WERI-Rb-1 (cell line): ENCODE data around the gene PPP1R12A.
"Not testable (repeated sequence)": the region's sequence is repeated elsewhere in the genome, so short reads cannot be mapped to it uniquely, and the experiment has no call there.

ENCODE experiments used
- DNase-seq: peaks from one replicate; pipeline ENCODE4 v3.0.0-alpha.2; 2020
- H3K27ac ChIP-seq: fragments of 250-450 bp; sonication (Bioruptor Pico); 2 replicates; pipeline ENCODE4 v1.5.1; 2020; ENCODE audit warnings: mild to moderate bottlenecking, moderate library complexity
- H3K27me3 ChIP-seq: fragments of 250-450 bp; sonication (Bioruptor Pico); 2 replicates; pipeline ENCODE4 v1.5.1; 2021; ENCODE audit warnings: mild to moderate bottlenecking, low read depth, moderate library complexity; ENCODE audit not compliant: insufficient read depth, severe bottlenecking
- H3K36me3 ChIP-seq: fragments of 250-450 bp; sonication (Bioruptor Pico); 2 replicates; pipeline ENCODE4 v1.5.1; 2020; ENCODE audit warnings: mild to moderate bottlenecking, moderate library complexity
- H3K4me3 ChIP-seq: 2 replicates; pipeline ENCODE4 v1.5.1; 2011; ENCODE audit warnings: low read depth, mild to moderate bottlenecking, control low read depth, low read length
- H3K9me3 ChIP-seq: fragments of 250-450 bp; sonication (Bioruptor Pico); 2 replicates; pipeline ENCODE4 v1.5.1; 2021; ENCODE audit warnings: mild to moderate bottlenecking, moderate library complexity; ENCODE audit not compliant: severe bottlenecking
- TF ChIP-seq, protein P1 (sequence below): IDR thresholded peaks from 2 replicates; pipeline ENCODE4 v1.5.1; 2011; ENCODE audit warnings: low read depth, mild to moderate bottlenecking, control low read depth, inconsistent platforms, low read length

Gene PPP1R12A

GRCh38 chr12:79885911-79886490 lies 48.9 kb downstream of the PPP1R12A start:
- no peak overlapping the region for H3K4me3 ChIP-seq
- no peaks in the 10 kb centered on the region for H3K27me3 ChIP-seq
- H3K36me3 ChIP-seq = no peaks in the 10 kb centered on the region
- H3K9me3 ChIP-seq = no peaks in the 10 kb centered on the region
- DNase-seq = no peak
- TF ChIP-seq, protein P1, sequence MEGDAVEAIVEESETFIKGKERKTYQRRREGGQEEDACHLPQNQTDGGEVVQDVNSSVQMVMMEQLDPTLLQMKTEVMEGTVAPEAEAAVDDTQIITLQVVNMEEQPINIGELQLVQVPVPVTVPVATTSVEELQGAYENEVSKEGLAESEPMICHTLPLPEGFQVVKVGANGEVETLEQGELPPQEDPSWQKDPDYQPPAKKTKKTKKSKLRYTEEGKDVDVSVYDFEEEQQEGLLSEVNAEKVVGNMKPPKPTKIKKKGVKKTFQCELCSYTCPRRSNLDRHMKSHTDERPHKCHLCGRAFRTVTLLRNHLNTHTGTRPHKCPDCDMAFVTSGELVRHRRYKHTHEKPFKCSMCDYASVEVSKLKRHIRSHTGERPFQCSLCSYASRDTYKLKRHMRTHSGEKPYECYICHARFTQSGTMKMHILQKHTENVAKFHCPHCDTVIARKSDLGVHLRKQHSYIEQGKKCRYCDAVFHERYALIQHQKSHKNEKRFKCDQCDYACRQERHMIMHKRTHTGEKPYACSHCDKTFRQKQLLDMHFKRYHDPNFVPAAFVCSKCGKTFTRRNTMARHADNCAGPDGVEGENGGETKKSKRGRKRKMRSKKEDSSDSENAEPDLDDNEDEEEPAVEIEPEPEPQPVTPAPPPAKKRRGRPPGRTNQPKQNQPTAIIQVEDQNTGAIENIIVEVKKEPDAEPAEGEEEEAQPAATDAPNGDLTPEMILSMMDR = no peak
- H3K27ac ChIP-seq = no peak overlapping the region

DNA sequence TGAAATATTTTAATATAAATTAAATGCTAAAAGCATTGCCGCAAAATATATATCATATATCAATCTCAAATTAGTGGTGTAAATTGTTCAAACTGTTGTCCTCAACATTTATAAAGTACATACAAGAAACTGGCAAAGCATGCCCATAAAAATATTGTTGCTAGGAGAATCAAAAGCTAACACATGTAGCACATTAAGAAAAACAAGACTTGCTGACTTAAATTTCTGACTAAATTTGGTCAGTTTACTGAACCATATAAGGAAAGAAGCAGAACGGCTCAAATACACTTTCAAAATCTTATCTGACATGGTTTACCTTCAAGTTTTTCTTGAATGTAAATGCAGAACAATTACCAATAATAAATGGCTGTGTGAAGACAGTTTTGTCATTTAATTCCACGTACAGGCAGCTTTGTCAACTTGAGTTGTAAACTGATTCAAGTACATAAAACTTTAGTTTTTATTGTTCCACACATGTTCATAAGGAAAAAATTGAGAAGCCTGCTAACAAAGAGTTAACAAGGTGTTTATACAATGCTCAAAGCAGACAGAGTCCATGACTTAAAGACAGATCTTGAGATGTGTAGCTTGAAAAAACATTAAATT lies 50.4 kb downstream of the PPP1R12A start:
- H3K4me3 ChIP-seq = no peak overlapping the region
- no peaks in the 10 kb centered on the region for H3K9me3 ChIP-seq
- H3K27me3 ChIP-seq = no peaks in the 10 kb centered on the region
- H3K27ac ChIP-seq = no peak overlapping the region
- H3K36me3 ChIP-seq = no peaks in the 10 kb centered on the region
- TF ChIP-seq, protein P1 = no peak
- DNase-seq = no peak

GRCh38 chr12:79883216-79883615 lies 51.7 kb downstream of the PPP1R12A start:
- Histone ChIP-seq H3K9me3 (no peaks in the 10 kb centered on the region), H3K27ac (no peak overlapping the region), H3K27me3 (no peaks in the 10 kb centered on the region), H3K36me3 (no peaks in the 10 kb centered on the region), H3K4me3 (no peak overlapping the region)
- TF ChIP-seq, protein P1 = no peak
- no peak for DNase-seq

GRCh38 chr12:79881351-79881750 lies 53.5 kb downstream of the PPP1R12A start:
- no peaks in the 10 kb centered on the region for H3K27me3 ChIP-seq
- TF ChIP-seq, protein P1 = no peak
- no peaks in the 10 kb centered on the region for H3K9me3 ChIP-seq
- H3K4me3 ChIP-seq = no peak overlapping the region
- DNase-seq = no peak
- no peaks in the 10 kb centered on the region for H3K36me3 ChIP-seq
- H3K27ac ChIP-seq = no peak overlapping the region

GRCh38 chr12:79878506-79878905 lies 56.4 kb downstream of the PPP1R12A start:
- not testable (repeated sequence) for DNase-seq

DNA sequence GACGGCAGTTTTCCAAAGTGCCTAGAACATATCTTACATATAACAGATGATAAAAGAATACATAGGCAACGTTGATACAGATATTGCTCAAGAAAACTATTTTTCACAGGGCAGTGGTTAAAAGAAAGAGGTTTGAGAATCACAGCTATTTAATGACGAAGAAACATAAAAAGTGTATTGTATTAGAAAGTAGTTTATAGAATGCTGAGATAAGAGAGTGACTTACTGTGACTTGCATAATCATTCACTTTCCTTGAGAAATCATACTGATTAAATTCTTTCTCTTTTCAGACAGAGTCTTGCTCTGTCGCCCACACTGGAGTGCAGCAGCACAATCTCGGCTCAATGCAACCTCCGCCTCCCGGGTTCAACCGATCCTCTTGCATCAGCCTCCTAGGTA lies 57.7 kb downstream of the PPP1R12A start:
- no peak overlapping the region for H3K4me3 ChIP-seq
- H3K27ac ChIP-seq = no peak overlapping the region
- no peaks in the 10 kb centered on the region for H3K9me3 ChIP-seq
- no peaks in the 10 kb centered on the region for H3K36me3 ChIP-seq
- no peaks in the 10 kb centered on the region for H3K27me3 ChIP-seq
- no peak for DNase-seq
- TF ChIP-seq, protein P1 = no peak

More at GRCh38 chr12:79878506-79878905, 56.4 kb downstream of the PPP1R12A start:
- not testable (repeated sequence) for H3K36me3 ChIP-seq, H3K27me3 ChIP-seq, H3K4me3 ChIP-seq, H3K27ac ChIP-seq, H3K9me3 ChIP-seq
